Caco-2 (cell line): Measurements from ENCODE around the gene KIF1B. TPM values are rescaled to one million over a fixed set of nuclear protein-coding genes. Genes with fewer than 3 reads are reported as not detected.
"Not testable (repeated sequence)": the region's sequence is repeated elsewhere in the genome, so short reads cannot be mapped to it uniquely, and the experiment has no call there.

ENCODE experiments used
- BruUV-seq: library from RNA; stranded (reverse); fragments of 400-500 nt; replicated peaks from 2 replicates; lab custom pipeline; 2021; lab: Mats Ljungman, UMichigan
- CTCF ChIA-PET: fragments of 300-600 bp; sonication (Branson Sonifier 250); formaldehyde crosslinking; loops from one replicate; lab custom pipeline; 2022; ENCODE audit warnings: antibody characterized with exemption; lab: Charles Lee
- POLR2A ChIA-PET: fragments of 300-600 bp; sonication (Branson Sonifier 250); formaldehyde crosslinking; loops from one replicate; lab custom pipeline; 2022; ENCODE audit warnings: antibody characterized with exemption; lab: Charles Lee
- DNase-seq, 2 experiments: peaks; one replicate each; pipeline versions ENCODE4 v3.0.0 to v3.0.0-alpha.2; 2020 to 2022
- H3K27me3 ChIP-seq: replicated peaks from 2 replicates; pipeline ENCODE4 v1.6.0; 2011; ENCODE audit warnings: low read length; ENCODE audit not compliant: control insufficient read depth, insufficient read depth
- H3K36me3 ChIP-seq: 2 replicates; pipeline ENCODE4 v1.5.1; 2011; ENCODE audit warnings: low read length; ENCODE audit not compliant: control insufficient read depth, insufficient read depth
- H3K4me1 ChIP-seq: fragments of 250-450 bp; sonication (Bioruptor Pico); 2 replicates; pipeline ENCODE4 v1.5.1; 2020; ENCODE audit warnings: mild to moderate bottlenecking
- H3K4me3 ChIP-seq: 2 replicates; pipeline ENCODE4 v1.5.1; 2011; ENCODE audit warnings: low read depth, mild to moderate bottlenecking, control low read depth, low read length
- H3K9me3 ChIP-seq: fragments of 250-450 bp; sonication (Bioruptor Pico); 2 replicates; pipeline ENCODE4 v1.5.1; 2020; ENCODE audit warnings: mild to moderate bottlenecking, moderate library complexity
- H3K27ac Mint-ChIP-seq: one replicate; pipeline ENCODE4 v1.8.0; 2022; ENCODE audit warnings: mixed read lengths; ENCODE audit not compliant: unreplicated experiment
- H3K27me3 Mint-ChIP-seq: one replicate; pipeline ENCODE4 v1.8.0; 2022; ENCODE audit warnings: mixed read lengths; ENCODE audit not compliant: insufficient read depth, unreplicated experiment
- H3K36me3 Mint-ChIP-seq: one replicate; pipeline ENCODE4 v1.8.0; 2022; ENCODE audit warnings: mild to moderate bottlenecking, mixed read lengths; ENCODE audit not compliant: insufficient read depth, unreplicated experiment
- H3K4me1 Mint-ChIP-seq: one replicate; pipeline ENCODE4 v1.8.0; 2022; ENCODE audit warnings: low read depth, mixed read lengths; ENCODE audit not compliant: unreplicated experiment
- H3K4me3 Mint-ChIP-seq: one replicate; pipeline ENCODE4 v1.8.0; 2022; ENCODE audit warnings: mild to moderate bottlenecking, moderate library complexity, mixed read lengths; ENCODE audit not compliant: unreplicated experiment
- H3K9me3 Mint-ChIP-seq: one replicate; pipeline ENCODE4 v1.8.0; 2022; ENCODE audit warnings: mixed read lengths; ENCODE audit not compliant: unreplicated experiment
- CTCF ChIP-seq, 2 experiments: fragments of 200-600 bp in 1 of 2; IDR thresholded peaks; 1 replicate in 1 of 2; 2 replicates in 1 of 2; pipeline versions ENCODE4 v1.5.1 to v1.8.0; 2011 to 2022; ENCODE audit warnings: antibody characterized with exemption in 1 of 2, control low read depth in 1 of 2, inconsistent platforms in 1 of 2, low read depth in 1 of 2, low read length in 1 of 2, mild to moderate bottlenecking in 1 of 2, moderate library complexity in 1 of 2; ENCODE audit not compliant: insufficient read depth in 1 of 2, severe bottlenecking in 1 of 2, unreplicated experiment in 1 of 2
- intact Hi-C: fragments of 100-400 bp; cut with micrococcal nuclease; formaldehyde crosslinking; loops from one replicate; pipeline ENCODE4 v1.10.0; 2022; ENCODE audit not compliant: unreplicated experiment
- total RNA-seq: library from RNA; stranded (reverse); gene quantifications from 2 replicates; pipeline ENCODE4 v1.2.3, GENCODE V29; 2022

Gene KIF1B
- total RNA-seq, 1 experiment from 2014 or later: 41.1 TPM

GRCh38 chr1:10220200-10220599, 9.8 kb downstream of the KIF1B start:
- Mint-ChIP-seq H3K27me3 (no peaks in the 10 kb centered on the region), H3K4me3 (no peak overlapping the region), H3K36me3 (peaks cover 11% of the 10 kb centered on the region), H3K9me3 (no peaks in the 10 kb centered on the region), H3K4me1 (peaks cover 17% of the 10 kb centered on the region), H3K27ac (no peak overlapping the region)
- DNase-seq: no peak
- H3K27me3 ChIP-seq: no peaks in the 10 kb centered on the region
- H3K4me1 ChIP-seq: no peaks in the 10 kb centered on the region
- no peak overlapping the region for H3K4me3 ChIP-seq
- H3K36me3 ChIP-seq: no peaks in the 10 kb centered on the region
- no peaks in the 10 kb centered on the region for H3K9me3 ChIP-seq
- ChIA-PET POLR2A (no interaction called here), CTCF (interaction anchor here (0.7 kb wide), 1 partner anchor 35 kb away, joined by 5 read pairs; no protein-coding TSS in a partner anchor)
- no TSS peak for BruUV-seq
- TF ChIP-seq CTCF (IDR thresholded peaks at IDR 0.05; ENCODE audit: insufficient read depth in 1 of 2, low read depth in 1 of 2, low read length in 1 of 2, severe bottlenecking in 1 of 2, unreplicated experiment in 1 of 2): no peak
- intact Hi-C loops: no loop called here

GRCh38 chr1:10220657-10221056, 10.3 kb downstream of the KIF1B start:
- H3K4me3 Mint-ChIP-seq, intact Hi-C loops, H3K9me3 Mint-ChIP-seq, BruUV-seq, DNase-seq, H3K4me1 ChIP-seq, H3K4me3 ChIP-seq, H3K36me3 ChIP-seq, POLR2A ChIA-PET, H3K27me3 Mint-ChIP-seq, H3K27me3 ChIP-seq, H3K9me3 ChIP-seq, H3K27ac Mint-ChIP-seq, CTCF ChIA-PET: not testable (repeated sequence)
- Mint-ChIP-seq H3K36me3 (peaks cover 11% of the 10 kb centered on the region), H3K4me1 (peaks cover 17% of the 10 kb centered on the region)

- intact Hi-C loops: no loop called here
- Histone ChIP-seq H3K9me3 (no peaks in the 10 kb centered on the region), H3K4me3 (no peak overlapping the region), H3K36me3 (no peaks in the 10 kb centered on the region), H3K27me3 (no peaks in the 10 kb centered on the region), H3K4me1 (no peaks in the 10 kb centered on the region)
- peaks cover 11% of the 10 kb centered on the region for H3K36me3 Mint-ChIP-seq
- ChIA-PET POLR2A (no interaction called here), CTCF (no interaction called here)
- no peak for DNase-seq
- peaks cover 9% of the 10 kb centered on the region for H3K9me3 Mint-ChIP-seq
- H3K4me3 Mint-ChIP-seq: no peak overlapping the region
- no TSS peak for BruUV-seq
- H3K27ac Mint-ChIP-seq: no peak overlapping the region
- no peaks in the 10 kb centered on the region for H3K27me3 Mint-ChIP-seq
- no peak for TF ChIP-seq CTCF (IDR thresholded peaks at IDR 0.05; ENCODE audit: insufficient read depth in 1 of 2, low read depth in 1 of 2, low read length in 1 of 2, severe bottlenecking in 1 of 2, unreplicated experiment in 1 of 2)
- peaks cover 7% of the 10 kb centered on the region for H3K4me1 Mint-ChIP-seq
Measured at GRCh38 chr1:10225573-10225972, 15.2 kb downstream of the KIF1B start.

- Histone ChIP-seq H3K9me3 (no peaks in the 10 kb centered on the region), H3K4me3 (no peak overlapping the region), H3K27me3 (no peaks in the 10 kb centered on the region), H3K4me1 (no peaks in the 10 kb centered on the region), H3K36me3 (no peaks in the 10 kb centered on the region)
- ChIA-PET POLR2A (interaction anchor here (0.6 kb wide), 1 partner anchor 20 kb away, joined by 4 read pairs; no protein-coding TSS in a partner anchor), CTCF (no interaction called here)
- H3K27ac Mint-ChIP-seq: no peak overlapping the region
- intact Hi-C loops: no loop called here
- peaks cover 11% of the 10 kb centered on the region for H3K36me3 Mint-ChIP-seq
- BruUV-seq: no TSS peak
- no peak for DNase-seq
- H3K9me3 Mint-ChIP-seq: peaks cover 9% of the 10 kb centered on the region
- H3K4me3 Mint-ChIP-seq: no peak overlapping the region
- H3K27me3 Mint-ChIP-seq: no peaks in the 10 kb centered on the region
- TF ChIP-seq CTCF (IDR thresholded peaks at IDR 0.05; ENCODE audit: insufficient read depth in 1 of 2, low read depth in 1 of 2, low read length in 1 of 2, severe bottlenecking in 1 of 2, unreplicated experiment in 1 of 2): no peak
- peaks cover 7% of the 10 kb centered on the region for H3K4me1 Mint-ChIP-seq
Measured at GRCh38 chr1:10228528-10228927, 18.2 kb downstream of the KIF1B start.
